Keratinocyte (primary cell): ENCODE measurements around the gene CYP27B1. TPM values are rescaled to one million over a fixed set of nuclear protein-coding genes. Genes with fewer than 3 reads are reported as not detected.

Experiments
- DNase-seq: peaks from one replicate; pipeline ENCODE4 v3.0.0-alpha.2; 2011; ENCODE audit warnings: low read depth, missing footprints, low spot score
- FAIRE-seq: peaks from 2 replicates; lab custom pipeline; 2011; peaks lifted over from hg19 to GRCh38; lab: Jason Lieb, UNC
- H2AFZ ChIP-seq: 2 replicates; pipeline ENCODE4 v1.6.0; 2012; ENCODE audit warnings: low read length, control low read depth, inconsistent platforms; ENCODE audit not compliant: control insufficient read depth
- H3K27ac ChIP-seq: 2 replicates; pipeline ENCODE4 v1.5.1; 2011; ENCODE audit warnings: low read length; ENCODE audit not compliant: control insufficient read depth, insufficient read depth
- H3K27me3 ChIP-seq: 3 replicates; pipeline ENCODE4 v1.6.0; 2011; ENCODE audit warnings: low read length; ENCODE audit not compliant: control insufficient read depth, insufficient read depth; ENCODE audit errors: extremely low read depth
- H3K36me3 ChIP-seq, 2 experiments: 2 replicates in 1 of 2; 3 replicates in 1 of 2; pipeline ENCODE4 v1.5.1; 2011; ENCODE audit warnings: low read length in 2 of 2, mild to moderate bottlenecking in 1 of 2; ENCODE audit not compliant: control insufficient read depth in 2 of 2, insufficient read depth in 2 of 2; ENCODE audit errors: extremely low read depth in 1 of 2
- H3K4me1 ChIP-seq: 3 replicates; pipeline ENCODE4 v1.5.1; 2011; ENCODE audit warnings: low read length; ENCODE audit not compliant: control insufficient read depth, insufficient read depth; ENCODE audit errors: extremely low read depth
- H3K4me2 ChIP-seq: 3 replicates; pipeline ENCODE4 v1.6.0; 2011; ENCODE audit warnings: low read depth, low read length; ENCODE audit not compliant: control insufficient read depth, insufficient read depth; ENCODE audit errors: extremely low read depth
- H3K4me3 ChIP-seq, 3 experiments: fragments of 200-600 bp in 1 of 3; sonication (generic) in 1 of 3; 2 replicates in 2 of 3; 3 replicates in 1 of 3; pipeline ENCODE4 v1.5.1; 2011 to 2016; ENCODE audit warnings: low read length in 3 of 3, mild to moderate bottlenecking in 3 of 3, control low read depth in 2 of 3, inconsistent platforms in 1 of 3, low read depth in 1 of 3, mixed read lengths in 1 of 3, mixed run types in 1 of 3, moderate library complexity in 1 of 3; ENCODE audit not compliant: control insufficient read depth in 2 of 3, insufficient read depth in 2 of 3; ENCODE audit errors: extremely low read depth in 1 of 3
- H3K79me2 ChIP-seq: 2 replicates; pipeline ENCODE4 v1.6.0; 2012; ENCODE audit warnings: low read length; ENCODE audit not compliant: control insufficient read depth, insufficient read depth
- H3K9ac ChIP-seq: 3 replicates; pipeline ENCODE4 v1.6.0; 2011; ENCODE audit warnings: low read length; ENCODE audit not compliant: control insufficient read depth, insufficient read depth; ENCODE audit errors: extremely low read depth
- H3K9me1 ChIP-seq: 3 replicates; pipeline ENCODE4 v1.6.0; 2011; ENCODE audit warnings: low read length; ENCODE audit not compliant: control insufficient read depth, insufficient read depth; ENCODE audit errors: extremely low read depth
- H3K9me3 ChIP-seq: 2 replicates; pipeline ENCODE4 v1.5.1; 2012; ENCODE audit warnings: low read depth, low read length; ENCODE audit not compliant: control insufficient read depth
- H4K20me1 ChIP-seq: 3 replicates; pipeline ENCODE4 v1.6.0; 2011; ENCODE audit warnings: low read length; ENCODE audit not compliant: control insufficient read depth, insufficient read depth; ENCODE audit errors: extremely low read depth
- EZH2 ChIP-seq: IDR thresholded peaks from one replicate; pipeline ENCODE4 v1.6.1; 2012; ENCODE audit warnings: inconsistent platforms, mild to moderate bottlenecking, low read length, moderate library complexity
- dilution Hi-C: fragments of 300-500 bp; cut with MboI; formaldehyde crosslinking; loops from one replicate; pipeline ENCODE4 v1.7.0; 2020; ENCODE audit warnings: low sequenced_read_pairs; ENCODE audit not compliant: extremely low pct_ligation_motif_present
- polyA plus RNA-seq, 5 experiments: library from polyadenylated mRNA; depleted of rRNA in 3 of 5; stranded (reverse) in 3 of 5; stranded (forward) in 1 of 5; unstranded in 1 of 5; fragments of >200 nt; gene quantifications; 1 replicate in 1 of 5; 2 replicates in 3 of 5; 3 replicates in 1 of 5; pipeline versions ENCODE4 v1.2.1 to v1.2.3, GENCODE V29; 2011 to 2012; ENCODE audit warnings: missing spikeins in 2 of 5, low read depth in 1 of 5, low replicate concordance in 1 of 5
- TF ChIP-seq, protein P1 (sequence below), 3 experiments: IDR thresholded peaks in 1 of 3; conservative IDR thresholded peaks in 1 of 3; optimal IDR thresholded peaks in 1 of 3; 2 replicates in 2 of 3; 3 replicates in 1 of 3; pipeline versions ENCODE3 to v1.5.1; 2011; ENCODE audit warnings: low read length in 3 of 3, mild to moderate bottlenecking in 3 of 3, moderate library complexity in 2 of 3, control low read depth in 1 of 3, inconsistent platforms in 1 of 3; ENCODE audit not compliant: insufficient read depth in 2 of 3; ENCODE audit errors: extremely low read depth in 1 of 3

CYP27B1 gene
- polyA plus RNA-seq, 1 donor (not counting 4 experiments of a cell fraction or from before 2014, with no cell fraction given): 33.6 TPM

DNA sequence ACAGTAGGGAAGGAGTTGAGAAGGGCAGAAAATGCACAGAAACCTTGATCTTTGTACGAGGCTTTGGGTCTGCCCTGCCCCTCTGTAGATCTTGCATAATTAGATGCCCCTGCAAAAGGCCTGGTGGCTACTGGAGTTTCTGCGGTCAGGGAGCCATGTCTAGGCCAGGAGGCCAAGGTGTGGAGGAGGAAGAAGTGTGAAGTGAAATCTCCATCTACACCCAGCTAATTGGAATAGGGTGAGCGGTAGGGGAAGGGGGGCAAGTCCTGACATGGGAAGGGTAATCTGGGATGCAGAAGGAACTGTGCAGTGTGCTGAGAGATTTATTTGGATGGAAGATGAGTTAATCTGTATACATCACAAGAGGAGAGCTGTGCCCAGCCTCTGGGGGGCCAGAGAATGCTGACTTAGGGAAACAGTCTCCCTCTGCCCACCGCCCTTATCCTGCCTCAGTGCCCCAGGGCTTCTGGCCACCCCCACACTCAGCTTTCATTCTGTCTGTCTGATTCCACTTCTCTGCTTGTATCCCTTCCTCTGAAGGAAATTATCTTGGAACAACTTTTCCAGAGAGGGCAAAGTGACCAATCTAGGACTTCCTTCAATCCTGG lies 5.4 kb downstream of the CYP27B1 start:
- dilution Hi-C loops: no loop called here
- Histone ChIP-seq H3K27ac (no peak overlapping the region), H3K36me3 (peaks cover 35 to 55% of the 10 kb centered on the region in 2 experiments), H3K4me3 (no peak overlapping the region), H3K9me3 (no peaks in the 10 kb centered on the region), H3K9ac (no peak overlapping the region), H3K27me3 (no peaks in the 10 kb centered on the region), H3K4me1 (peaks cover 22% of the 10 kb centered on the region), H3K79me2 (peaks cover 40% of the 10 kb centered on the region), H4K20me1 (peaks cover 7% of the 10 kb centered on the region), H2AFZ (no peak overlapping the region), H3K4me2 (no peak overlapping the region), H3K9me1 (no peaks in the 10 kb centered on the region)
- no peak for DNase-seq
- no peak for FAIRE-seq
- TF ChIP-seq, protein P1, sequence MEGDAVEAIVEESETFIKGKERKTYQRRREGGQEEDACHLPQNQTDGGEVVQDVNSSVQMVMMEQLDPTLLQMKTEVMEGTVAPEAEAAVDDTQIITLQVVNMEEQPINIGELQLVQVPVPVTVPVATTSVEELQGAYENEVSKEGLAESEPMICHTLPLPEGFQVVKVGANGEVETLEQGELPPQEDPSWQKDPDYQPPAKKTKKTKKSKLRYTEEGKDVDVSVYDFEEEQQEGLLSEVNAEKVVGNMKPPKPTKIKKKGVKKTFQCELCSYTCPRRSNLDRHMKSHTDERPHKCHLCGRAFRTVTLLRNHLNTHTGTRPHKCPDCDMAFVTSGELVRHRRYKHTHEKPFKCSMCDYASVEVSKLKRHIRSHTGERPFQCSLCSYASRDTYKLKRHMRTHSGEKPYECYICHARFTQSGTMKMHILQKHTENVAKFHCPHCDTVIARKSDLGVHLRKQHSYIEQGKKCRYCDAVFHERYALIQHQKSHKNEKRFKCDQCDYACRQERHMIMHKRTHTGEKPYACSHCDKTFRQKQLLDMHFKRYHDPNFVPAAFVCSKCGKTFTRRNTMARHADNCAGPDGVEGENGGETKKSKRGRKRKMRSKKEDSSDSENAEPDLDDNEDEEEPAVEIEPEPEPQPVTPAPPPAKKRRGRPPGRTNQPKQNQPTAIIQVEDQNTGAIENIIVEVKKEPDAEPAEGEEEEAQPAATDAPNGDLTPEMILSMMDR (optimal IDR thresholded peaks at IDR 0.05 in 1 of 3, IDR thresholded peaks at IDR 0.05 in 1 of 3, conservative IDR thresholded peaks at IDR 0.05 in 1 of 3; ENCODE audit: extremely low read depth in 1 of 3, insufficient read depth in 2 of 3, low read length in 3 of 3): no peak
- TF ChIP-seq EZH2: no peak

DNA sequence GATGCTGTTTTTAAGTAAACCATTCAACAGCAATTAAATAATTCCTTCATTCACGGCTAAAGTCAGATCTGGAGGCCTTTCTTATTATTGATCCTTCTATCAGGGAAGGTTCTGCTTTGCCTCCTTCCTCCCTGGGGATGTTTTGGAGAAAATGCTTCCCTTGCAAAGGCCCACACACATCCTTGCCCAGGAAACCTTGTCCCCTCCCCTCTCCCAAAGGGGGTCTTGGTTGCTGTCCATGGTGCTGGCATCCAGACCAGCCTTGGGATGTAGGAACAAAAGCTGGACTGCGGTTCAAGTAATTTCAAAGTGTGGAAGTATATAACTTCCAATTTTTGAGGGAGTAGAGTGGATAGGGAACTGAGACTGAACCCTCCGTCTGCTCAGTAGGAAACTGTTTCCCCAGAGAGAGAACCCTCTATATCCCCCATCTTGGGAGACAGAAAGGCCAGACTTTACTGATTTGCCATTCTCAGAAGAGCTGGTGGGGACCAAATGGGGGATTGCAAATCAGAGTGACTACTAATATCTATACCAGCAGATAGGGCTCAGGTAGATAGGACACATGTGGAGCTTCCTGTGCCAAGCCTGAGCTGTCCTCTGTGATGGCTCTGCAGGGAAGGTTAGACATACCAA lies 6.4 kb downstream of the CYP27B1 start:
- no peak overlapping the region for H3K4me2 ChIP-seq
- no peak for DNase-seq
- peaks cover 30% of the 10 kb centered on the region for H3K79me2 ChIP-seq
- no peak overlapping the region for H3K27ac ChIP-seq
- no peaks in the 10 kb centered on the region for H3K27me3 ChIP-seq
- dilution Hi-C loops: no loop called here
- H3K36me3 ChIP-seq: peaks cover 35 to 55% of the 10 kb centered on the region in 2 experiments
- no peaks in the 10 kb centered on the region for H3K9me1 ChIP-seq
- no peak overlapping the region for H2AFZ ChIP-seq
- H3K4me1 ChIP-seq: peaks cover 30% of the 10 kb centered on the region
- FAIRE-seq: no peak
- H4K20me1 ChIP-seq: peaks cover 7% of the 10 kb centered on the region
- H3K9ac ChIP-seq: no peak overlapping the region
- TF ChIP-seq, protein P1 (optimal IDR thresholded peaks at IDR 0.05 in 1 of 3, IDR thresholded peaks at IDR 0.05 in 1 of 3, conservative IDR thresholded peaks at IDR 0.05 in 1 of 3; ENCODE audit: extremely low read depth in 1 of 3, insufficient read depth in 2 of 3, low read length in 3 of 3): no peak
- no peak for TF ChIP-seq EZH2
- H3K4me3 ChIP-seq: no peak overlapping the region
- no peaks in the 10 kb centered on the region for H3K9me3 ChIP-seq
